KG1 (cell line): ENCODE data around the gene FRYL.
A peak's percentile ranks its signal among the peaks of the same experiment; 100 is the strongest.
"Not testable (repeated sequence)": the region's sequence is repeated elsewhere in the genome, so short reads cannot be mapped to it uniquely, and the experiment has no call there.

Source experiments
- DNase-seq: peaks from one replicate; lab custom pipeline; 2025; lab: John Stamatoyannopoulos, UW

The FRYL gene

DNA sequence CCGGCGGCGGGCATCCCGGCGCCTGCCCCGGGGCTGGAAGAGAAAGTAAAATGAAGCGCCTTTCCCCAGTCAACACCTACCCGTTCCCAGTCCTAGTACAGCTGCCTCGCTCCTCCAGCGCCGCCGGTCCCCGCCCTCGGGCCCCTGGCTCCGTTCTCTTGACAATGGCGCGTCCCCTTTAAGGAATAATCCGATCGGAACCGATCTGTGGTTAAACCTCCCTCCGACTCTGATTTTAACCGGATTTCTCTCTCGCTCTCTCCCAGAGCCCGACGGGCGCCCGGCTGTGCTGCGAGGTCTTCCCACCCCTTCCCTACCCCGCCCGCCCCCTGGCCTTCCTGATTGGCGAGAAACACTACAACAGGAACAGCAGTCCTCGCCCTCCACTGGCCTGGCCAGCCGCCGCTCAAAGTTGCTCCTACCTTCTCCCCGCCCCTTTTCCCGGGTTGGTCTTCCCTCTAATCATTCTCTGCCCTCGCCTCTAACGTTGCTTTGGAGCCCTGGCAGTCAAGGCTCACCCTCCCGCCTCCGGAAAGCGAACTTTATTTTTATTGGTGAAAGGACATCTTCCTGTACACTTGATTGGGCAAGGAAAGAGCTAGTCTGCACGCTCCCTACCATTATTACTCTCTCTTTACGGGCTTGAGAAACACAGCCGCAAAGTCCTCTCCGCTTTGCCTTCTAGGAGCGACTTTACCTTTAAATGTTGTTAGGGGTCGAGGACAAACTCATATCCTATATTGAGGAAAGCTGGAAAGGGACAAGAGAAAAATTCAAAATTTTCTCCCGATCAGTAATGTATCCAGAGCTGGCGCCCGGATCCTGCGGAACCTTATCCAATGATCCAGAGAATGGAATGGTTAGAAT, at the start of gene FRYL:
Gene FRYL (minus strand): TSS at position 282 of the 867 bp plus-strand sequence. CDS start 145,869 bp downstream, outside the sequence.
- DNase-seq = peak; percentile 98

DNA sequence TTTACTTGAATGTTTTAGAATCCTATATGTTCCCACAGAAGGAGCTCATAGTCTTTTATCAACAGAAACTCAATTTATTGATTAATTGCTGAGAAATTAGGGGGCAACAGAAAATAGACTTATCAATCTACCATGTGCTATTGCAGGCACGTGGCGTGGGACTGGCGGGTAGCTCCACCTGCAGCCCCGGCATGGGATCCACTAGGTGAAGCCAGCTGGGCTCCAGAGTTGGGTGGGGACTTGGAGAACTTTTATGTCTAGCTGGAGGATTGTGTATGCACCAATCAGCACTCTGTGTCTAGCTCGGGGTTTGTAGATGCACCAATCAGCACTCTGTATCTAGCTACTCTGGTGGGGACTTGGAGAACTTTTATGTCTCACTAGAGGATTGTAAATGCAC, 47.5 kb upstream of the FRYL start:
- no peak for DNase-seq

DNA sequence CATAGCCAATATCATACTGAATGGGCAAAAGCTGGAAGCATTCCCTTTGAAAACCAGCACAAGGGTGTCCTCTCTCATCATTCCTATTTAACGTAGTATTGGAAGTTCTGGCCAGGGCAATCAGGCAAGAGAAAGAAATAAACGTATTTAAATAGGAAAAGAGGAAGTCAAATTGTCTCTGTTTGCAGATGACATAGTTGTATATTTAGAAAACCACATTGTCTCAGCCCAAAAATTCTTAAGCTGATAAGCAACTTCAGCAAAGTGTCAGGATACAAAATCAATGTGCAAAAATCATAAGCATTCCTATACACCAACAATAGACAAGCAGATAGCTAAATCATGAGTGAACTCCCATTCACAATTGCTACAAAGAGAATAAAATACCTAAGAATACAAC, 41.4 kb upstream of the FRYL start:
- DNase-seq = not testable (repeated sequence)

DNA sequence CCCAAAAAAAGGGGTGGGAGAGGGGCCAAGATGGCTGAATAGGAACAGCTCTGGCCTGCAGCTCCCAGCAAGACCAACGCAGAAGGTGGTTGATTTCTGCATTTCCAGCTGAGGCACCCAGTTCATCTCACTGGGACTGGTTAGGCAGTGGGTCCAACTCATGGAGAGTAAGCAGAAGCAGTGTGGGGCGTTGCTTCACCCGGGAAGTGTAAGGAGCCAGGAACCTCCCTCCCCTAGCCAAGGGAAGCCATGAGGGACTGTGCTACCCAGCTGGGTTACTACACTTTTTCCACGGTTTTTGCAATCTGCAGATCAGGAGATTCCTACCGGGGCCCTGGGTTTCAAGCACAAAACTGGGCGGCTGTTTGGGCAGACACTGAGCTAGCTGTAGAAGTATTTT, 36.9 kb upstream of the FRYL start:
- DNase-seq = no peak

- not testable (repeated sequence) for DNase-seq
These were observed 36.2 kb upstream of the FRYL start for GRCh38 chr4:48816297-48816696.

- no peak for DNase-seq
These were observed 35.4 kb upstream of the FRYL start for GRCh38 chr4:48815483-48815882.

GRCh38 chr4:48813964-48814363, 33.9 kb upstream of the FRYL start:
- DNase-seq = no peak

GRCh38 chr4:48812866-48813265, 32.8 kb upstream of the FRYL start:
- DNase-seq = no peak

- DNase-seq = no peak
These were observed 24.7 kb upstream of the FRYL start for GRCh38 chr4:48804584-48805301.

DNA sequence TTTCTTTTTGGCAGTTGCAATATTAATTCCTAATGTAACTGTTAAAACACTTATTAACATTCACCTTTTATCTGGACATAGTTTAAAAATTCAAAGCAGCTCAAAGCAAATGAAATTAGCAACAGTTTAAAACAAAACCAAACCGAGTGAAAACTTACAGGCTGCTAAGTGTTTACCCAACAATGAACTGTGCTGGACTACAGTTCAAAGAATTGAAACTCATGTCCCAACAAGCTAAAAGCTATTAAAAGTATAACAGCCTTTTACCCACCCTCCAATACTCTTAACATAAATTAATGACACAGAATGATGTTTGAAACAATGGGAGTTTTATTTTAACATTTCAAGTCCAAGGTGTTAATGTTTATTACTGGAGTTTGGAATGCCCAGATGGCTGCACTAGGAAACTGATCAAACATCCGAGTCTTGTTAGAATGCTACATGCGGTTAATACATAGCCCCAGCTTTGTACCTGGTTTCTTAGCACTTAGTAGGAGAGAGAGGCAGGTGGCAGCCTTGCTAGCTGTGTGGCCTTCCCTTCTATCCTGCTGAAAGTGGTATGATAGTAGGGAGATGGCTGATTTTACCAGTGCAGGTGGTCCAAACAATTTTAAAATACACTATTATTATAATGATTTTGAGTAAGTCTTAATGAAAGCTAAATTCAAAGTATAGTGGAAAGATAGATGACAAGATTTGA, 21.1 kb upstream of the FRYL start:
- no peak for DNase-seq

GRCh38 chr4:48800155-48800554, 20.1 kb upstream of the FRYL start:
- DNase-seq = not testable (repeated sequence)

- no peak for DNase-seq
These were observed 19.1 kb upstream of the FRYL start for GRCh38 chr4:48799157-48799556.

GRCh38 chr4:48798117-48798516, 18.0 kb upstream of the FRYL start:
- DNase-seq = no peak

DNA sequence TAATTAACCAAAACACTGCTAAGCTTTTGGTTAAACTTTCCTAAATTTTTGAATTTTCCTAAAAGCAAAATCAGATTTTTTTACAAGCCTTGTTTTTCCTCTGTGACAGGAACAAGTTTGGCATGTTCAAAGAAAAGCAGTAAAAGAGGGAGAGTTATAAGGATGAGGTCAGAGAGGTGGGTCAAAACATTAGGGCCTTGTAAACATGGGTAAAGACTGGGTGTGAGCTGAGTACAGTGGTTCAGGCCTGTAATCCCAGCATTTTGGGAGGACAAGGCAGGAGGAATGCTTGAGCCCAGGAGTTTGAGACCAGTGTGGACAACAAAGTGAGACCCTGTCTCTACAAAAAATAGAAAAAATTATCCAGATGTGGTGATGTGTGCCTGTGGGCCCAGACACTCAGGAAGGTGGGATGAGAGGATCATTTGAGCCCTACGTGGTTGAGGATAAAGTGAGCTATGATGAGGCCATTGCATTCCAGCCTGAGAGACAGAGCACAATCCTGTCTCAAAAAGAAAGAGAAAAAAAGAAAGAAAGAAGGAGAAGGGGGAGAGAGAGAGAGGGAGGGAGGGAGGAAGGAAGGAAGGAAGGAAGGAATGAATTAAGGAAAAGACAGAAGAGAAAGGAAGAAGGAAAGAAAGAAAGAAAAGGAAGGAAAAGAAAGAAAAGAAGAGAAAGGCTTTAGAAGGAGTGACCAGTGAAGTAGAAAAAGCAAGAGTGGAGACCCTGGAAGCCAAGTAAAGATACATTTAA, 17.0 kb upstream of the FRYL start:
- DNase-seq = no peak

GRCh38 chr4:48796191-48796926, 16.3 kb upstream of the FRYL start:
- DNase-seq = no peak

- DNase-seq = no peak
These were observed 15.0 kb upstream of the FRYL start for GRCh38 chr4:48795108-48795507.

DNA sequence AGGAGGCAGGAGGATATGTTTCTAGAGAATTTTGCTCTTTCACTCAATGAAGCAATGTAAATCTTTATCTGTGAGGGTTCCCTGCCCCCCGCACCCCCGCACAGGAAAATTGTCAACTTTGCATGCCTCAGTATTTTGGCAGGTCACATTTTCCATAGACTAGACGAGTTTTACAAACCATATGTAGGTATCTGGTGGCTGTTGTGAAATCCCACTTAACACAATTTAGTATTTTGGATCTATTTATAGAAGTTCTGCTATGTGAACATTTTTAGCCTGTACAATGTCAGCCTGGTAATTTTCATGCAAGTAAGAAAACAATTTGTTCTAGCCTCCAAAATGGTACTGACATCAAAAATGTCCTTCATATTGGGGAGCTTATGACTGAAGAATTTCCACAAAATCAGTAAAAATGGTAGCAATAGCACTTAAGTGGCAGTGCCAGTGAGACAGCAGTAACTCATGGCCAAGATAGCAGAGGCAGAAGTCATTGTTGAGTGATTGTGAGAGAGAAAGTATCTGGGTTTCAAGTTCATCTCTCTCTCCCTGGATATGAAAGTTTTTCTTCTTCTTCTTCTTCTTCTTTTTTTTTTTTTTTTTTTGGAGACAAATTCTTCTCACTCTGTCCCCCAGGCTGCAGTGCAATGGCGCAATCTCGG, 12.4 kb upstream of the FRYL start:
- no peak for DNase-seq

DNA sequence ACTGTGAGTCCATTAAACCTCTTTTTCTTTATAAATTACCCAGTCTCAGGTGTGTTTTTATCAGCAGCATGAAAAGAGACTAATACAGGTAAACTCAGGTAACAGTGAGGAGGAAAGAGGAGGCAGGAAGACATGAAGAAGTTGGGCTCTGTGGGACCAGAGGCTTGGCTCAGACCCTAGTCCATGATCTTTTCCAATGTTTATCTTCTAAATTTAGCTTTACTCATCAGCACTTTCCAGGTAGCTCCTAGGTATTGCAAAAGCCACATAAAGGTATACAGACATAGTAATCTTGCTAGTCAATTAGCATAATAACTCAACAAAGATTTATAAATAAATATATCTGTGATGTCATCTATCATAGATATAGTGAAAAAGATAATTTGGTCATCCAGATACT, 11.2 kb upstream of the FRYL start:
- DNase-seq = no peak

- DNase-seq = no peak
These were observed 10.5 kb upstream of the FRYL start for GRCh38 chr4:48790561-48790960.

- DNase-seq = no peak
These were observed 7.0 kb upstream of the FRYL start for GRCh38 chr4:48787056-48787455.

DNA sequence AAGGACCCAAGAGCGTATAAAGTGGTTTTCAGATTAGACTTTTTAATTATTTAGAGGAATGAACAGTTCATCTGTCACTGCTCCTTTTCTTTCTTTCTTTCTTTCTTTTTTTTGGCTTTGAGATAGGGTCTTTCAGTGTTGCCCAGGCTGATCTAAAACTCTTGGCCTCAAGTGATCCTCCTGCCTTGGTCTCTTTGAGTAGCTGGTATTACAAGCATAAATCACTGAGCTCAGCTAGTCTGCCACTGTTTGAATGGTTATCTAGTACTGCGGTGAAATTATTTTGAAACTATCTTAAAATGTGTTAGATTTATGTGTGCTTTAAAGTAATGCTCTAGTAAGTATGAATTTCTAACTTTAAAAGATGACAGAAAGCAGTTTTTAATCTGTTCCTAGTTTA, 6.5 kb upstream of the FRYL start:
- DNase-seq = no peak
